Common myeloid progenitor, CD34-positive (primary cell): ENCODE results near the gene MCRIP1.

Experiments
- CTCF ChIA-PET: fragments of 350-600 bp; sonication (Branson Sonifier 250); formaldehyde crosslinking; loops from one replicate; lab custom pipeline; 2021; ENCODE audit warnings: antibody characterized with exemption; lab: Charles Lee
- POLR2A ChIA-PET: fragments of 350-600 bp; sonication (Branson Sonifier 250); formaldehyde crosslinking; loops from one replicate; lab custom pipeline; 2021; ENCODE audit warnings: antibody characterized with exemption; lab: Charles Lee
- DNase-seq, 3 donors: peaks; one replicate each; pipeline versions ENCODE4 v3.0.0 to v3.0.0-alpha.2; 2013
- H3K27ac ChIP-seq, 2 experiments: 1 replicate in 1 of 2; 2 replicates in 1 of 2; pipeline ENCODE4 v1.7.0; 2013; ENCODE audit warnings: inconsistent platforms in 2 of 2, low read length in 2 of 2, mild to moderate bottlenecking in 2 of 2, low read depth in 1 of 2, moderate library complexity in 1 of 2; ENCODE audit not compliant: severe bottlenecking in 2 of 2, insufficient read depth in 1 of 2, poor library complexity in 1 of 2
- H3K27me3 ChIP-seq, 5 experiments: replicated peaks in 2 of 5; 1 replicate in 3 of 5; 2 replicates in 2 of 5; pipeline versions ENCODE4 v1.6.1 to v1.7.0; 2013; ENCODE audit warnings: low read length in 4 of 5, mild to moderate bottlenecking in 2 of 5, moderate library complexity in 2 of 5, inconsistent platforms in 1 of 5; ENCODE audit not compliant: insufficient read depth in 5 of 5, control insufficient read depth in 4 of 5
- H3K36me3 ChIP-seq, 4 experiments: 1 replicate in 2 of 4; 2 replicates in 2 of 4; pipeline versions ENCODE4 v1.6.1 to v1.7.0; 2013; ENCODE audit warnings: low read length in 3 of 4, control low read depth in 1 of 4, mild to moderate bottlenecking in 1 of 4; ENCODE audit not compliant: control insufficient read depth in 4 of 4, insufficient read depth in 4 of 4
- H3K4me1 ChIP-seq, 4 experiments: 1 replicate in 3 of 4; 2 replicates in 1 of 4; pipeline versions ENCODE4 v1.6.1 to v1.7.1; 2013; ENCODE audit warnings: low read length in 3 of 4, mild to moderate bottlenecking in 3 of 4, control low read depth in 1 of 4, inconsistent platforms in 1 of 4, moderate library complexity in 1 of 4; ENCODE audit not compliant: control insufficient read depth in 4 of 4, insufficient read depth in 4 of 4; ENCODE audit errors: control extremely low read depth in 1 of 4
- H3K4me3 ChIP-seq, 7 experiments: 1 replicate in 4 of 7; 2 replicates in 3 of 7; pipeline versions ENCODE4 v1.5.1 to v1.7.0; 2013; ENCODE audit warnings: mild to moderate bottlenecking in 7 of 7, low read length in 6 of 7, moderate library complexity in 6 of 7, inconsistent platforms in 2 of 7, low read depth in 2 of 7, control low read depth in 1 of 7; ENCODE audit not compliant: insufficient read depth in 4 of 7, control insufficient read depth in 1 of 7; ENCODE audit errors: extremely low read depth in 1 of 7
- H3K9me3 ChIP-seq, 5 experiments: 1 replicate in 4 of 5; 2 replicates in 1 of 5; pipeline versions ENCODE4 v1.6.1 to v1.7.1; 2013; ENCODE audit warnings: low read length in 4 of 5, mild to moderate bottlenecking in 2 of 5, inconsistent platforms in 1 of 5, low read depth in 1 of 5, moderate library complexity in 1 of 5; ENCODE audit not compliant: control insufficient read depth in 4 of 5, insufficient read depth in 2 of 5; ENCODE audit errors: control extremely low read depth in 1 of 5
- WGBS: methylation state at CpG from one replicate; pipeline ENCODE4 v1.1.5; 2013; ENCODE audit not compliant: insufficient coverage; 5-methylcytosine and 5-hydroxymethylcytosine counted together

The MCRIP1 gene

GRCh38 chr17:81825841-81826466, 7.1 kb downstream of the MCRIP1 start:
- ChIA-PET POLR2A (interaction anchor here (0.5 kb wide), 1 partner anchor 17 kb away, joined by 7 read pairs; no protein-coding TSS in a partner anchor), CTCF (interaction anchor here (0.9 kb wide), 1 partner anchor 13 kb away, joined by 3 read pairs; no protein-coding TSS in a partner anchor)
- Histone ChIP-seq H3K27ac (no peak overlapping the region), H3K9me3 (no peaks in the 10 kb centered on the region), H3K36me3 (peaks cover 2 to 24% (median 16%) of the 10 kb centered on the region in 4 experiments), H3K4me1 (peaks cover 0 to 18% (median 5%) of the 10 kb centered on the region in 4 experiments), H3K27me3 (no peaks in the 10 kb centered on the region), H3K4me3 (no peak overlapping the region)
- WGBS: 88% methylated on average over 8 of the region's 11 CpGs
- DNase-seq: no peak

GRCh38 chr17:81824595-81824994, 8.5 kb downstream of the MCRIP1 start:
- Histone ChIP-seq H3K36me3 (peaks cover 2 to 24% (median 14%) of the 10 kb centered on the region in 4 experiments), H3K9me3 (no peaks in the 10 kb centered on the region), H3K4me3 (no peak overlapping the region), H3K27ac (no peak overlapping the region), H3K4me1 (peaks cover 0 to 18% (median 5%) of the 10 kb centered on the region in 4 experiments), H3K27me3 (peaks cover 0 to under 1% (median 0%) of the 10 kb centered on the region in 5 experiments)
- 98% methylated on average over 10 of the region's 11 CpGs for WGBS
- DNase-seq: no peak
- ChIA-PET POLR2A (interaction anchor here (0.6 kb wide), 1 partner anchor 11 kb away, joined by 3 read pairs; no protein-coding TSS in a partner anchor), CTCF (interaction anchor here (1.4 kb wide), 1 partner anchor 94 kb away, joined by 4 read pairs; no protein-coding TSS in a partner anchor)

GRCh38 chr17:81823820-81824550, 9.1 kb downstream of the MCRIP1 start:
- DNase-seq: no peak
- CTCF ChIA-PET: interaction anchor here (1.4 kb wide), 1 partner anchor 93 kb away, joined by 4 read pairs; no protein-coding TSS in a partner anchor
- Histone ChIP-seq H3K27me3 (peaks cover 0 to 6% (median 0%) of the 10 kb centered on the region in 5 experiments), H3K27ac (no peak overlapping the region), H3K4me1 (peaks cover 0 to 17% (median 5%) of the 10 kb centered on the region in 4 experiments), H3K36me3 (peaks cover 2 to 24% (median 14%) of the 10 kb centered on the region in 4 experiments), H3K4me3 (no peak overlapping the region), H3K9me3 (no peaks in the 10 kb centered on the region)
- WGBS: 95% methylated on average over 32 of the region's 33 CpGs
- POLR2A ChIA-PET: no interaction called here

- DNase-seq: no peak
- H3K36me3 ChIP-seq: peaks cover 2 to 24% (median 14%) of the 10 kb centered on the region in 4 experiments
- peaks cover 0 to 9% (median 2%) of the 10 kb centered on the region in 5 experiments for H3K27me3 ChIP-seq
- H3K9me3 ChIP-seq: no peaks in the 10 kb centered on the region
- ChIA-PET POLR2A (no interaction called here), CTCF (interaction anchor here (1.2 to 2.3 kb wide), 2 partner anchors 11 to 93 kb away, joined by 3 to 9 read pairs; partner anchors contain the start of genes MCRIP1 and PPP1R27)
- peaks cover 0 to 12% (median 5%) of the 10 kb centered on the region in 4 experiments for H3K4me1 ChIP-seq
- WGBS: 98% methylated on average over 27 of the region's 30 CpGs
- H3K27ac ChIP-seq: no peak overlapping the region
- no peak overlapping the region for H3K4me3 ChIP-seq
Observed at GRCh38 chr17:81822996-81823819, 9.9 kb downstream of the MCRIP1 start.

- ChIA-PET CTCF (interaction anchor here (0.8 to 2.3 kb wide), 5 partner anchors 8 to 92 kb away, joined by 3 to 9 read pairs (median 4); partner anchors contain the start of genes MCRIP1 and PPP1R27), POLR2A (interaction anchor here (0.9 kb wide), 1 partner anchor 33 kb away, joined by 3 read pairs; no protein-coding TSS in a partner anchor)
- Histone ChIP-seq H3K4me1 (peaks cover 0 to 12% (median 5%) of the 10 kb centered on the region in 4 experiments), H3K36me3 (peaks cover 2 to 24% (median 14%) of the 10 kb centered on the region in 4 experiments), H3K27me3 (peaks cover 0 to 19% (median 3%) of the 10 kb centered on the region in 5 experiments), H3K9me3 (no peaks in the 10 kb centered on the region), H3K4me3 (no peak overlapping the region), H3K27ac (peak overlapping the region in 1 of 2 experiments; percentile 54)
- DNase-seq: no peak
- WGBS: 83% methylated on average over 5 of the region's 8 CpGs
Observed at GRCh38 chr17:81822312-81822637, 10.8 kb downstream of the MCRIP1 start.

- 66% methylated on average over 17 of the region's 20 CpGs for WGBS
- POLR2A ChIA-PET: interaction anchor here (0.9 kb wide), 1 partner anchor 34 kb away, joined by 3 read pairs; no protein-coding TSS in a partner anchor
- H3K27me3 ChIP-seq: peaks cover 0 to 19% (median 3%) of the 10 kb centered on the region in 5 experiments
- H3K36me3 ChIP-seq: peaks cover 2 to 24% (median 14%) of the 10 kb centered on the region in 4 experiments
- H3K9me3 ChIP-seq: no peaks in the 10 kb centered on the region
- H3K27ac ChIP-seq: peak overlapping the region in 1 of 2 experiments; percentile 54
- H3K4me1 ChIP-seq: peaks cover 0 to 12% (median 5%) of the 10 kb centered on the region in 4 experiments
- H3K4me3 ChIP-seq: no peak overlapping the region
- DNase-seq: peak in 2 of 3 donors; percentile 26 to 30
- CTCF ChIA-PET: interaction anchor here (0.8 to 2.3 kb wide), 5 partner anchors 8 to 92 kb away, joined by 3 to 9 read pairs (median 4); partner anchors contain the start of genes MCRIP1 and PPP1R27
Observed at GRCh38 chr17:81821603-81822311, 11.3 kb downstream of the MCRIP1 start.
